ENCODE results near the gene SUGP2.

- TF ChIP-seq CTCF (IDR thresholded peaks at IDR 0.05; ENCODE audit: insufficient read depth, low read length, poor library complexity, severe bottlenecking) (no peak), EZH2phosphoT487 (conservative IDR thresholded peaks at IDR 0.05; ENCODE audit: low read length) (no peak)
These were observed 10.8 kb downstream of the SUGP2 start for GRCh38 chr19:19022380-19022961.

Measured in SU-DHL-6 (cell line).